Measurements from ENCODE around the gene CITED4. TPM values are rescaled to one million over a fixed set of nuclear protein-coding genes. Genes with fewer than 3 reads are reported as not detected.

CITED4 gene
- total RNA-seq, 1 experiment from 2014 or later, result 0.17 TPM

DNA sequence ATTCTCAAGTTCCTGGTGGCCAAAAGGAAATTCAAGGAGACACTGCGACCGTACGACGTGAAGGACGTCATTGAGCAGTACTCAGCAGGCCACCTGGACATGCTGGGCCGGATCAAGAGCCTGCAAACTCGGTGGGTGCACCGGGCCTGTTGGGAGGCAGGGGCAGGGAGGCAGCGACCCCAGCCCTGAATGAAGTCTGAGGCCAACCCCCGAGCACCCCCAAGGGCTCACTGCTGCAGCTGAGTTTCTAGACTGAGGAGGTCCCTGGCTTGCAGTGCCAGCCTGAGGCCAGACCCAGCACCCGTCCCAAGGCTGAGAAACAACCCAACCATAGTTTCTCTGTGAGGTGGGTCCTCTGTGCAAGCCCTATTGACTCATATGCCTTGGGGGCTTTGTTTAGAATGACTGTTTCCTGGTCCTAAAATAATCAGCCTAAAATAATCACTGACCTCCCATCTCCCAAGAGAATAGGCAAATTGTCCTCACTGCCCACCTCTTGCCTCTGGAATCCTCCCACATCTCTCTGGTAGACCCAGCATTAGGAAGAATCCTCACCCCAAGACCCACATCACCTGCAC is 27.1 kb downstream of the CITED4 start:
- DNase-seq (ENCODE audit: low spot score), result no peak

- DNase-seq (ENCODE audit: low spot score), result no peak
Observed at GRCh38 chr1:40833979-40834378, 28.2 kb downstream of the CITED4 start.

DNA sequence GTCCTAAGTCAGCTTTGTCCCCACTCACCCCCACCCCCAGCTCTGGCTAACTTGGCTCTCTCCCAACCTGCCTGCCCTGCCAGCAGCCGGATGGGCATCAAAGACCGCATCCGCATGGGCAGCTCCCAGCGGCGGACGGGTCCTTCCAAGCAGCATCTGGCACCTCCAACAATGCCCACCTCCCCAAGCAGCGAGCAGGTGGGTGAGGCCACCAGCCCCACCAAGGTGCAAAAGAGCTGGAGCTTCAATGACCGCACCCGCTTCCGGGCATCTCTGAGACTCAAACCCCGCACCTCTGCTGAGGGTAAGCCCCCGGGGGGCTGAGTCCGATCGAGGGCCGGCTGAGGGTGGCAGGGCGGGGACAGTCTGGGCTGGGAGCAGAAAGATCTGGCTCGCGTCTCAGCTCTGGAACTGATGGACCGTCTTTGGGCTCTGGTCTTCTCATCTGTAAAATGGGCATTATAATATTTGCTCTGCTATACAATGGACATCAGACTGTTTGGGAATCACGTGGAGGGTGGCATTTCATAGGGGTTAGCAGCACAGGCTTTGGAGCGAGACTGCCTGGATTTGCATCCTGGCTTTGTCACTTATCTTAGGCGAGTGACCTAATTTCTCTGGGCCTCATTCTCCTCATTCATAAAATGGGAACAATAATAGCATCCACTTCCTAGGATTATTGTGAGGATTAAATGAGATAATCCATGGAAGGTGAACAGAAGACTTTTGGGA is 31.0 kb downstream of the CITED4 start:
- no peak for DNase-seq (ENCODE audit: low spot score)

- DNase-seq (ENCODE audit: low spot score), result no peak
Observed at GRCh38 chr1:40830419-40830943, 31.7 kb downstream of the CITED4 start.

GRCh38 chr1:40829631-40830245 is 32.4 kb downstream of the CITED4 start:
- DNase-seq (ENCODE audit: low spot score), result no peak

GRCh38 chr1:40825996-40826395 is 36.2 kb downstream of the CITED4 start:
- peak; percentile 71 for DNase-seq (ENCODE audit: low spot score)

- DNase-seq (ENCODE audit: low spot score), result no peak
Observed at GRCh38 chr1:40825435-40825788, 36.8 kb downstream of the CITED4 start.

GRCh38 chr1:40824591-40825434 is 37.4 kb downstream of the CITED4 start:
- DNase-seq (ENCODE audit: low spot score), result no peak

GRCh38 chr1:40823983-40824382 is 38.2 kb downstream of the CITED4 start:
- DNase-seq (ENCODE audit: low spot score), result no peak

- no peak for DNase-seq (ENCODE audit: low spot score)
Observed at GRCh38 chr1:40823345-40823744, 38.8 kb downstream of the CITED4 start.

GRCh38 chr1:40822890-40823289 is 39.3 kb downstream of the CITED4 start:
- no peak for DNase-seq (ENCODE audit: low spot score)

DNA sequence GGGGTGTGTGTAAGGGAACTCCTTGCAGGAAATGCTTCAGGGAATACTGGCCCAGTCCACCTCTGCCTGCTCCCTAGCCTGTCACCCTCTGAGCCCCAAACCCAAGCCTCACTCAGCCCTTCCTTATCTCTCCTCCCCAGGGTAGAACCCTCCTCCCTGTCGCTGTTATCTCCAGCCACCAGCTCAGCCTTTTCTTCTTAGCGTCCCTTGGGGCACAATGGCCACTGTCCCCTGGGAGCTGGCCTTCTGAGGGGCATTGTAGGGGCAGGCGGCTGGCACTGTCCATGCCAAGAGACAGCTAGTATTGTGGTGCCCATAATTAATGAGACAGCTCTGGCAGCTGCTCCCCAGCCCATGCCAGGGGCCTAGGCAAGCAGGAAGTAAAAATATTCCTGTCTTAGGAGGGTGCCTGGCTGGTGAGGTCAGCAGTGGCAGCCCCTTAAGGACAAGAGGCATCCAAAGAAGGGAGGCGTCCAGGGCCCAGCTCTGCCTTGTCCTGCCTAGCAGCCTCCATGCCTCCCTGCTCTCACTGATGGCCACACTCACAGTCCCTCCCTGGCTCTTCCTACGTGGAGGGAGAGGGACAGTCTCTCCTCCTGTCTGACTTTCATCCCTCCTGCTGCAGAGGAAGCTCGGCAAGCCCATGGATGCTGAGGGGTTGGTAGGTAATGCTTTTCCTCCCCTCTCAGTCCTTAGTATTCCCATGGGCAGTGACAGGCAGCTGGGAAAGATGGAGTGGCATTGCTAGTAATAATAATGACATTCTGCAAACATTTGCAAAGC is 41.1 kb downstream of the CITED4 start:
- DNase-seq (ENCODE audit: low spot score), result no peak

- DNase-seq (ENCODE audit: low spot score), result no peak
Observed at GRCh38 chr1:40820251-40820797, 41.8 kb downstream of the CITED4 start.

GRCh38 chr1:40819101-40819500 is 43.1 kb downstream of the CITED4 start:
- no peak for DNase-seq (ENCODE audit: low spot score)

DNA sequence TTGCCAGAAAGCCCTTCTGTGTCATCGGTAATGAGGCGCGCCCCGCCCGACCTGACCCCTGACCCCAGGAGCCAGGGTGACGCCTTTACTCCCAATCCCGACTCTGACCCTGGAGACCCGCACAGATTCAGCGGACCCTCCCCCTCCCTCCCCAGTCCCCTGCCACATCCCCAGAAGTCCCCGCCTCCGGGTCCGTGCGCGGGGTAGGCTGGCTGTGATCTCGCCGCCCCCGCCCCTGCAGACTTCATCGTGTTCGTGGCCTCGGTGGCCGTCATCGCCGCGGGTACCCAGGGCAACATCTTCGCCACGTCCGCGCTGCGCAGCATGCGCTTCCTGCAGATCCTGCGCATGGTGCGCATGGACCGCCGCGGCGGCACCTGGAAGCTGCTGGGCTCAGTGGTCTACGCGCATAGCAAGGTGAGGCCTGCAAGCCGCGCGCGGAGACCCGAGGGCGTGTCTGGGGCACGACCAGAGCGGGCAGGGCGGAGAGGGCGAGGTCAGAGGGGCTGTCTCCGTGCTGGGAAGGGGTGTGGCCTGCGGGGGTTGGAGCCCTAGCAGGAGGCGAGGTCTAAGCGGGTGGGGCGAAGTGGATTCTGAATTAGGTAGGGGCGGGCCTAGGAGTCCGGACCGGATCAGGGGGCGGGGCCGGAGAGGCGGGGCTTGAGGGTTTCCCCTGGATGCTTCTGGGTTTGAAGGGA is 43.8 kb downstream of the CITED4 start:
- DNase-seq (ENCODE audit: low spot score), result no peak

GRCh38 chr1:40817791-40818263 is 44.3 kb downstream of the CITED4 start:
- DNase-seq (ENCODE audit: low spot score), result no peak

DNA sequence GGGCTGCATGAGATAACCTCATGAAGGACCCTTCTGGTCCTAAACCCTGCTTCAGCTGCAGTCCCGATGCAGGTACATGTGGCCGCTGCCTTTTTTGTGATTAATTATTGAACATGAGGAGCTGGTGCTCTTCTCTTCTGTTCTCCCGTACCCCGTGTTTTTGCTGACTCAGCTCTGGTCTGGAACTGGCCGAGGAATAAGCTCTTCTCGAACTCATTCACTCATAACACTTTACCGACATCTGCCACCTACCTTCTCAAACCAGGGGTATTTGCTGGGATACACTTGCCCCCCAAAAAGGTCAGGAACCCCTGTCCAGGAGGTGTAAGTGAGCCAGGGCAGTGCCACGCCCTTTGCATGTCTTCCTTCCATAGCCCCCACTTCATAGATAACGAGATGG is 46.7 kb downstream of the CITED4 start:
- DNase-seq (ENCODE audit: low spot score), result no peak
